Activated CD4-positive, CD25-positive, alpha-beta regulatory T cell (primary cell): Measurements from ENCODE around the gene OR10G6.
"Not testable (repeated sequence)": the region's sequence is repeated elsewhere in the genome, so short reads cannot be mapped to it uniquely, and the experiment has no call there.

ENCODE experiments used
- DNase-seq, 4 experiments: peaks; one replicate each; lab custom pipeline; 2025; lab: John Stamatoyannopoulos, UW

Gene OR10G6

GRCh38 chr11:123995119-123995518, at the start of gene OR10G6:
Gene OR10G6 (minus strand): TSS chr11:123995161. CDS start chr11:123995161, 0 bp downstream.
- no peak for DNase-seq

- no peak for DNase-seq
Observed at GRCh38 chr11:124043420-124043819, 48.5 kb upstream of the OR10G6 start.

GRCh38 chr11:124041254-124041653, 46.3 kb upstream of the OR10G6 start, which contains the start of gene OR10G7:
Gene OR10G7 (minus strand): TSS chr11:124041325. CDS start chr11:124039001, 2,324 bp downstream.
- DNase-seq, result no peak

GRCh38 chr11:124039557-124039956, 44.6 kb upstream of the OR10G6 start:
- no peak for DNase-seq

- DNase-seq, result no peak
Observed at GRCh38 chr11:124036666-124037065, 41.7 kb upstream of the OR10G6 start.

- DNase-seq, result no peak
Observed at GRCh38 chr11:124026498-124026897, 31.5 kb upstream of the OR10G6 start, which contains the start of gene OR10G8. Gene OR10G8 (plus strand): TSS chr11:124026798. CDS start chr11:124029623, 2,825 bp downstream.

GRCh38 chr11:124015837-124016236, 20.9 kb upstream of the OR10G6 start:
- DNase-seq, result not testable (repeated sequence)

- no peak for DNase-seq
Observed at GRCh38 chr11:124012697-124013096, 17.7 kb upstream of the OR10G6 start, which contains the start of gene OR10G4. Gene OR10G4 (plus strand): TSS chr11:124012997. CDS start chr11:124015575, 2,578 bp downstream.

- DNase-seq, result no peak
Observed at GRCh38 chr11:123979311-123979710, 15.7 kb downstream of the OR10G6 start.

- no peak for DNase-seq
Observed at GRCh38 chr11:123977731-123978347, 17.1 kb downstream of the OR10G6 start, which contains the start of gene OR10S1. Gene OR10S1 (minus strand): TSS chr11:123977781. CDS start chr11:123977664, 117 bp downstream.

- DNase-seq, result no peak
Observed at GRCh38 chr11:123976770-123977560, 18.0 kb downstream of the OR10G6 start.

- no peak for DNase-seq
Observed at GRCh38 chr11:123973816-123974215, 21.1 kb downstream of the OR10G6 start.

GRCh38 chr11:123956752-123957151, 38.2 kb downstream of the OR10G6 start:
- DNase-seq, result no peak

GRCh38 chr11:123945132-123945531, 49.8 kb downstream of the OR10G6 start:
- no peak for DNase-seq
